Vagina (tissue), 2 donors: ENCODE results near the gene EEF1G. TPM values are rescaled to one million over a fixed set of nuclear protein-coding genes. Genes with fewer than 3 reads are reported as not detected.

Experiments
- DNase-seq, 2 donors: peaks; one replicate each; pipeline ENCODE4 v3.0.0-alpha.2; 2017; ENCODE audit errors: extremely low spot score in 2 of 2
- H3K27ac ChIP-seq: fragments of 200-600 bp; sonication (generic); one replicate; pipeline ENCODE4 v1.5.1; 2019
- H3K27me3 ChIP-seq: fragments of 200-600 bp; sonication (generic); one replicate; pipeline ENCODE4 v1.5.1; 2019
- H3K36me3 ChIP-seq, 2 donors: fragments of 200-600 bp; sonication (generic); one replicate each; pipeline ENCODE4 v1.5.1; 2017 to 2019
- H3K4me1 ChIP-seq: fragments of 200-600 bp; sonication (generic); one replicate; pipeline ENCODE4 v1.5.1; 2019
- H3K4me3 ChIP-seq, 2 donors: fragments of 200-600 bp; sonication (generic); 1 replicate in 1 of 2; 2 replicates in 1 of 2; pipeline ENCODE4 v1.5.1; 2016 to 2019
- H3K9me3 ChIP-seq: fragments of 200-600 bp; sonication (generic); one replicate; pipeline ENCODE4 v1.5.1; 2019
- CTCF ChIP-seq, 3 experiments: fragments of 450-650 bp in 2 of 3; fragments of 200-600 bp in 1 of 3; sonication (generic) in 1 of 3; IDR thresholded peaks; one replicate each; pipeline ENCODE4 v1.5.1; 2017 to 2019; ENCODE audit warnings: antibody characterized with exemption in 3 of 3, mild to moderate bottlenecking in 2 of 3, moderate library complexity in 2 of 3
- POLR2A ChIP-seq, 2 donors: fragments of 450-650 bp; IDR thresholded peaks; one replicate each; pipeline ENCODE4 v1.6.1; 2017; ENCODE audit warnings: antibody characterized with exemption in 2 of 2, mild to moderate bottlenecking in 2 of 2, moderate library complexity in 2 of 2
- POLR2AphosphoS5 ChIP-seq, 2 donors: sonication (generic); formaldehyde crosslinking; IDR thresholded peaks; one replicate each; pipeline ENCODE4 v1.9.0; 2017; ENCODE audit warnings: antibody characterized with exemption in 2 of 2, mild to moderate bottlenecking in 2 of 2, low read depth in 1 of 2; ENCODE audit not compliant: insufficient read depth in 1 of 2
- intact Hi-C: fragments of 100-400 bp; cut with DNase I; formaldehyde crosslinking; loops from one replicate; pipeline ENCODE4 v1.15.1; 2023
- microRNA-seq: library from miRNA; unstranded; fragments of <30 nt; microRNA quantifications from one replicate; pipeline ENCODE4, GENCODE V29; 2017; ENCODE audit warnings: borderline number of aligned reads, borderline replicate concordance
- small RNA-seq: library from RNA; depleted of rRNA; stranded (forward); fragments of <200 nt; gene quantifications from one replicate; pipeline ENCODE3, GENCODE V24; 2016
- total RNA-seq: library from RNA; depleted of rRNA; stranded (reverse); fragments of >200 nt; gene quantifications from one replicate; pipeline ENCODE4 v1.2.3, GENCODE V29; 2016

Gene EEF1G
- total RNA-seq, 1 donor from 2014 or later, result 1,183 TPM

- Histone ChIP-seq H3K27ac (no peak overlapping the region), H3K36me3 (peaks cover 0 to 37% of the 10 kb centered on the region in 2 donors), H3K27me3 (no peaks in the 10 kb centered on the region), H3K4me3 (no peak overlapping the region), H3K4me1 (peaks cover 59% of the 10 kb centered on the region), H3K9me3 (no peaks in the 10 kb centered on the region)
- DNase-seq, result no peak
- no peak for TF ChIP-seq POLR2AphosphoS5 (IDR thresholded peaks at IDR 0.05; ENCODE audit: insufficient read depth in 1 of 2, low read depth in 1 of 2)
- intact Hi-C loops, result no loop called here
Measured at GRCh38 chr11:62513626-62514025, 60.1 kb downstream of the EEF1G start.

GRCh38 chr11:62512961-62513360 is 60.7 kb downstream of the EEF1G start:
- Histone ChIP-seq H3K4me1 (peaks cover 59% of the 10 kb centered on the region), H3K9me3 (no peaks in the 10 kb centered on the region), H3K27ac (peak overlapping the region; percentile 39), H3K36me3 (peaks cover 0 to 30% of the 10 kb centered on the region in 2 donors), H3K27me3 (no peaks in the 10 kb centered on the region), H3K4me3 (no peak overlapping the region)
- intact Hi-C loops, result no loop called here
- TF ChIP-seq CTCF (IDR thresholded peaks at IDR 0.05), result no peak
- TF ChIP-seq POLR2A (IDR thresholded peaks at IDR 0.05), result no peak
- no peak for TF ChIP-seq POLR2AphosphoS5 (IDR thresholded peaks at IDR 0.05; ENCODE audit: insufficient read depth in 1 of 2, low read depth in 1 of 2)
- no peak for DNase-seq

Small RNA genes within 50 kb of the gene (microRNA-seq; reads per million reads assigned to microRNA genes)
- gene MIR6747, result 3.4 reads per million

Small RNA genes within 50 kb of the gene (small RNA-seq; reads per million reads assigned to genes)
- gene AP001458.1 (not detected), gene EEF1G (not detected), gene MIR6747 (not detected)

Other genes starting within 250 kb of the EEF1G start
- 5.6 TPM for gene ASRGL1, start 236.4 kb downstream of the EEF1G start, total RNA-seq
- not detected for gene SCGB1A1, start 154.9 kb downstream of the EEF1G start, total RNA-seq
- gene AHNAK, start 27.1 kb downstream of the EEF1G start, total RNA-seq, result 828 TPM
- gene TUT1, start 17.6 kb upstream of the EEF1G start, total RNA-seq, result 12.0 TPM
- 96.3 TPM for gene MTA2, start 28.0 kb upstream of the EEF1G start, total RNA-seq
- 69.0 TPM for gene EML3, start 38.9 kb upstream of the EEF1G start, total RNA-seq
- gene ROM1, start 39.4 kb upstream of the EEF1G start, total RNA-seq, result 6.1 TPM
- 41.7 TPM for gene B3GAT3, start 48.1 kb upstream of the EEF1G start, total RNA-seq
- 129 TPM for gene GANAB, start 72.7 kb upstream of the EEF1G start, total RNA-seq
- gene INTS5, start 79.4 kb upstream of the EEF1G start, total RNA-seq, result 16.2 TPM
- gene C11orf98, start 91.3 kb upstream of the EEF1G start, total RNA-seq, result 44.2 TPM
- gene CSKMT, start 91.4 kb upstream of the EEF1G start, total RNA-seq, result 28.7 TPM
- 6.9 TPM for gene UQCC3, start 97.8 kb upstream of the EEF1G start, total RNA-seq
- 6.9 TPM for gene LBHD1, start 98.4 kb upstream of the EEF1G start, total RNA-seq
- gene UBXN1, start 105.2 kb upstream of the EEF1G start, total RNA-seq, result 216 TPM
- 45.2 TPM for gene LRRN4CL, start 115.6 kb upstream of the EEF1G start, total RNA-seq
- 74.9 TPM for gene BSCL2, start 133.5 kb upstream of the EEF1G start, total RNA-seq
- gene GNG3, start 133.8 kb upstream of the EEF1G start, total RNA-seq, result 2.5 TPM
- gene HNRNPUL2, start 153.6 kb upstream of the EEF1G start, total RNA-seq, result 30.7 TPM
- 18.7 TPM for gene TTC9C, start 154.6 kb upstream of the EEF1G start, total RNA-seq
- 6.1 TPM for gene ZBTB3, start 180.3 kb upstream of the EEF1G start, total RNA-seq
- gene POLR2G, start 187.7 kb upstream of the EEF1G start, total RNA-seq, result 52.8 TPM
- 24.8 TPM for gene TAF6L, start 197.5 kb upstream of the EEF1G start, total RNA-seq
- 61.9 TPM for gene TMEM179B, start 213.5 kb upstream of the EEF1G start, total RNA-seq
- gene TMEM223, start 218.1 kb upstream of the EEF1G start, total RNA-seq, result 19.6 TPM
- 64.1 TPM for gene NXF1, start 231.5 kb upstream of the EEF1G start, total RNA-seq